HL-60 (cell line): ENCODE measurements around the gene MMP15.

Experiments
- CTCF ChIP-seq: IDR thresholded peaks from one replicate; pipeline ENCODE4 v1.5.1; 2011; ENCODE audit warnings: low read length, control low read depth, inconsistent platforms; ENCODE audit not compliant: insufficient read depth
- TF ChIP-seq, protein P1 (sequence below): IDR thresholded peaks from 2 replicates; pipeline ENCODE4 v1.6.1; 2012; ENCODE audit warnings: low read depth; ENCODE audit not compliant: insufficient replicate concordance

DNA sequence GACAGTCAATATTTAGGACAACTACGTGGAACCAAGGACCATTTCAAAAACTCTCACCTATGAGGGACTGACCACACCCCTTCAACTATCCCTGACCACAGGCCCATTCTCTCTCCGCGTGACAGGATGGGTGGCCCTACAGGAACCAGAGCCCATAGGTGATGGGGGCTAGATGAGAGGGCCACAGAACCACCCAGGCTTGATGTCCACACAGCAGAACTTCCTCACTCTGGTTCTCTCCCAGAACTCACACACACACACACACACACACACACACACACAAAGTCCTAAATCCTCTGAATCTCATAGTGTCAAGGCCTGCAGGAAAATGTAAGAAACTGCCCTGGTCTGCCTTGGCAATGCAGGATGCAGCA lies 26.6 kb upstream of the MMP15 start:
- no peak for TF ChIP-seq CTCF
- TF ChIP-seq, protein P1, sequence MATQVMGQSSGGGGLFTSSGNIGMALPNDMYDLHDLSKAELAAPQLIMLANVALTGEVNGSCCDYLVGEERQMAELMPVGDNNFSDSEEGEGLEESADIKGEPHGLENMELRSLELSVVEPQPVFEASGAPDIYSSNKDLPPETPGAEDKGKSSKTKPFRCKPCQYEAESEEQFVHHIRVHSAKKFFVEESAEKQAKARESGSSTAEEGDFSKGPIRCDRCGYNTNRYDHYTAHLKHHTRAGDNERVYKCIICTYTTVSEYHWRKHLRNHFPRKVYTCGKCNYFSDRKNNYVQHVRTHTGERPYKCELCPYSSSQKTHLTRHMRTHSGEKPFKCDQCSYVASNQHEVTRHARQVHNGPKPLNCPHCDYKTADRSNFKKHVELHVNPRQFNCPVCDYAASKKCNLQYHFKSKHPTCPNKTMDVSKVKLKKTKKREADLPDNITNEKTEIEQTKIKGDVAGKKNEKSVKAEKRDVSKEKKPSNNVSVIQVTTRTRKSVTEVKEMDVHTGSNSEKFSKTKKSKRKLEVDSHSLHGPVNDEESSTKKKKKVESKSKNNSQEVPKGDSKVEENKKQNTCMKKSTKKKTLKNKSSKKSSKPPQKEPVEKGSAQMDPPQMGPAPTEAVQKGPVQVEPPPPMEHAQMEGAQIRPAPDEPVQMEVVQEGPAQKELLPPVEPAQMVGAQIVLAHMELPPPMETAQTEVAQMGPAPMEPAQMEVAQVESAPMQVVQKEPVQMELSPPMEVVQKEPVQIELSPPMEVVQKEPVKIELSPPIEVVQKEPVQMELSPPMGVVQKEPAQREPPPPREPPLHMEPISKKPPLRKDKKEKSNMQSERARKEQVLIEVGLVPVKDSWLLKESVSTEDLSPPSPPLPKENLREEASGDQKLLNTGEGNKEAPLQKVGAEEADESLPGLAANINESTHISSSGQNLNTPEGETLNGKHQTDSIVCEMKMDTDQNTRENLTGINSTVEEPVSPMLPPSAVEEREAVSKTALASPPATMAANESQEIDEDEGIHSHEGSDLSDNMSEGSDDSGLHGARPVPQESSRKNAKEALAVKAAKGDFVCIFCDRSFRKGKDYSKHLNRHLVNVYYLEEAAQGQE: no peak
